Nephron progenitor cell (in vitro differentiated cells): ENCODE results near the gene EYA2.
"Not testable (repeated sequence)": the region's sequence is repeated elsewhere in the genome, so short reads cannot be mapped to it uniquely, and the experiment has no call there.

ENCODE experiments used
- DNase-seq: peaks from one replicate; pipeline ENCODE4 v3.0.0; 2021
- H3K27ac Mint-ChIP-seq: 2 replicates; pipeline ENCODE4 v1.8.0; 2021; ENCODE audit warnings: mild to moderate bottlenecking, moderate library complexity, mixed read lengths
- H3K27me3 Mint-ChIP-seq: 2 replicates; pipeline ENCODE4 v1.8.0; 2021; ENCODE audit warnings: mild to moderate bottlenecking, low read depth, mixed read lengths; ENCODE audit not compliant: poor library complexity
- H3K36me3 Mint-ChIP-seq: 2 replicates; pipeline ENCODE4 v1.8.0; 2021; ENCODE audit warnings: low read depth, mixed read lengths
- H3K4me1 Mint-ChIP-seq: 2 replicates; pipeline ENCODE4 v1.8.0; 2021; ENCODE audit warnings: mixed read lengths
- H3K4me3 Mint-ChIP-seq: 2 replicates; pipeline ENCODE4 v1.8.0; 2021; ENCODE audit warnings: mild to moderate bottlenecking, moderate library complexity, mixed read lengths
- H3K9me3 Mint-ChIP-seq: 2 replicates; pipeline ENCODE4 v1.8.0; 2021; ENCODE audit warnings: mild to moderate bottlenecking, moderate library complexity, mixed read lengths
- TF ChIP-seq, protein P1 (sequence below): fragments of 200-600 bp; sonication (generic); IDR thresholded peaks from 2 replicates; pipeline ENCODE4 v1.5.0; 2021; ENCODE audit warnings: antibody characterized with exemption

Gene EYA2

DNA sequence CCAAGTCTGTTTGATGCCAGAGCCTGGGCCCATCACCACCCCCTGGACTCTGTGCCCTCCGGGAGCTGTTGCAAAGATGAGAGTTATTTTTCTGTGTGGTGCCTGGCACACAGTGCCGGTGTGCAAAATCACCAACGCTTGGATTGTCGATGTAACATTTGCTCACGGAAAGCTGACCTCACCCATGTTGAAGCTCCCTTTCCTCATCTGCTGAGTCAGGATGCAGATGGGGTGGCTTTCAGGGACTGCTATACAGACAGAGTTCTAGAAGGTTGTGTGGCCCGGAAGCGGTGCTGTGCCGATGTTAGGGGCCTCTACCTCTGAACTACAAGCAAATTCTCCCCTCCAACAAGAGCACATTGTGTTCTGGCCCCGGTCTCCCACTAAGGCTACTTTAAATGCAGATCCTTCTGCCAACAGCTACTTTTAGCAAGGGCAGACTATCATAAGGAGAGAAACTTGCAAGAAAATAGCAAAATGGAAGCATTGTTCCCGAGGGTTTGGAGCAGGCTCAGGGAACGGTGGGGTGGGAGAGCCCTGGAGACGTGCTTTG, 34.0 kb downstream of the EYA2 start:
- Mint-ChIP-seq H3K4me3 (no peak overlapping the region), H3K4me1 (peaks cover 24% of the 10 kb centered on the region), H3K9me3 (no peaks in the 10 kb centered on the region), H3K27me3 (peaks cover 13% of the 10 kb centered on the region), H3K36me3 (no peaks in the 10 kb centered on the region), H3K27ac (no peak overlapping the region)
- TF ChIP-seq, protein P1, sequence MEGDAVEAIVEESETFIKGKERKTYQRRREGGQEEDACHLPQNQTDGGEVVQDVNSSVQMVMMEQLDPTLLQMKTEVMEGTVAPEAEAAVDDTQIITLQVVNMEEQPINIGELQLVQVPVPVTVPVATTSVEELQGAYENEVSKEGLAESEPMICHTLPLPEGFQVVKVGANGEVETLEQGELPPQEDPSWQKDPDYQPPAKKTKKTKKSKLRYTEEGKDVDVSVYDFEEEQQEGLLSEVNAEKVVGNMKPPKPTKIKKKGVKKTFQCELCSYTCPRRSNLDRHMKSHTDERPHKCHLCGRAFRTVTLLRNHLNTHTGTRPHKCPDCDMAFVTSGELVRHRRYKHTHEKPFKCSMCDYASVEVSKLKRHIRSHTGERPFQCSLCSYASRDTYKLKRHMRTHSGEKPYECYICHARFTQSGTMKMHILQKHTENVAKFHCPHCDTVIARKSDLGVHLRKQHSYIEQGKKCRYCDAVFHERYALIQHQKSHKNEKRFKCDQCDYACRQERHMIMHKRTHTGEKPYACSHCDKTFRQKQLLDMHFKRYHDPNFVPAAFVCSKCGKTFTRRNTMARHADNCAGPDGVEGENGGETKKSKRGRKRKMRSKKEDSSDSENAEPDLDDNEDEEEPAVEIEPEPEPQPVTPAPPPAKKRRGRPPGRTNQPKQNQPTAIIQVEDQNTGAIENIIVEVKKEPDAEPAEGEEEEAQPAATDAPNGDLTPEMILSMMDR: no peak
- no peak for DNase-seq

DNA sequence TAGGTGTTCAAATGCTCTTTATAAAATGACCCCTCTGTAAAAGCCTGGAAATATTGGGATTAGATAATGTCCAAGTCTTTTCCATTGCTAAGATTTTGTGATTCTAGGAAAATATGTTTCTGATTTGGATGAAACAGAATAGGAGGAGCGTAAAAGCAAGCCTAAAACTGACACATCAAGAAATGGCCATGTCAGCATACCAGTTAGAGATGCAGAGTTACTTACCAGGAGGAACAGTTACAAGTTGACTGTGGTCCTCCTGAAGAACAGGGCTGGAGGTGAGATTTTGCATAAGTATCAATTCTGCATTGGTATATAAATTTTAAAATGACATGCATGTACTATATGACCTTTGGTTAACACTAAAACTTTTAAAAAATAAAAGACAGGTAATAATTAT, 35.3 kb downstream of the EYA2 start:
- H3K27ac Mint-ChIP-seq: no peak overlapping the region
- peaks cover 24% of the 10 kb centered on the region for H3K4me1 Mint-ChIP-seq
- H3K27me3 Mint-ChIP-seq: peaks cover 13% of the 10 kb centered on the region
- no peaks in the 10 kb centered on the region for H3K36me3 Mint-ChIP-seq
- no peak overlapping the region for H3K4me3 Mint-ChIP-seq
- H3K9me3 Mint-ChIP-seq: no peaks in the 10 kb centered on the region
- DNase-seq: no peak
- TF ChIP-seq, protein P1: no peak

DNA sequence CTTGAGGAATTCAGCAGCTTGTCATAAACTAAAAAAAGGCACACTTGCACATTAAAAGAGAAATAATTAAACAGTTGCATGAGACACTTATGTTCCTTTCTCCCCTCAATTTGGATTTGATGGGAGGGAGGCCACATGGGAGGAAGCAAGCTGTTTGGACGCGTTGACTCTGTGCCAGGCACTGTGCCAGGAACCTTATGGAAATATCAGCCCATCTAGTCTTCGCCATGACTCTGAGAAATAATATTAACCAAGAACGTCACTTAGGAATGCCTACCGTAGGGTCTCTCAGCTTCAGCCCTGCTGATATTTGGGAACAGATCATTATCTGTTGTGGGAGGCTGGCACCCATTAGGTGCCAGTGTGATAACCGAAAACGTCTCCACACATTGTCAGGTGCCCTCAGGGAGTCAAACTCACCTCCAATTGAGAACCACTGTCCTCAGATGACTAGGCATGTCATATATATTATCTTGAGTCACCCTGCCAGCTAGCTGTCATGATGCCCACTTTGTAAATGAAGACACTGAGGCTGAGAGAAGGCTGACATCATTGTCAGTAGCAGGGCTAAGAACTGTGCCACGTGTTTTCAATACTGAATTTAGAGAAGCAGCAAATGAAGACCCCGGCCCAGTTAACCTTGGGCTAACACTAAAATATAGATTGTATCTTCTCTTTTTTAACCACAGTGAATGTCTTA, 36.1 kb downstream of the EYA2 start:
- peaks cover 13% of the 10 kb centered on the region for H3K27me3 Mint-ChIP-seq
- H3K27ac Mint-ChIP-seq: peak overlapping the region; percentile 50
- H3K36me3 Mint-ChIP-seq: no peaks in the 10 kb centered on the region
- no peak for DNase-seq
- H3K4me3 Mint-ChIP-seq: no peak overlapping the region
- TF ChIP-seq, protein P1: no peak
- H3K9me3 Mint-ChIP-seq: no peaks in the 10 kb centered on the region
- H3K4me1 Mint-ChIP-seq: peaks cover 24% of the 10 kb centered on the region

DNA sequence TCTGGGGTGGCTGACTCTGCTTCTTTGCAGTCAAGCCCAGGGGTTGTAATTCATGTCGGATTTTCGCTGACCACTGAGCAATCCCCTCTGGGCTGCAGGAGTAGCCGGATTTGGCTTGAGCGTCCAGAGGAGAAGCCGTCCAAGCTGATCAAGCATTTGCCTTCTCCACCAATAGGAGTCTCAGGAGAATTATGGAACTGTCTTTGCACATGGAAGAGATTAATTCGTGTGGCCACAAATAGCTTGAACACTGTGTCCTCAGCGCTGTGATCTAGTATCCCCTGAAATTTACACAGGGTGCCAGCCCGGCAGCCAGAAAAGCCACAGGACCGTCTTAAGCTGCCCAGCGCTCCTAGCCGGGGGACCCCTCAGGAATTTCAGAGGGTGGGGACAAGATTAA, 37.1 kb downstream of the EYA2 start:
- no peak for DNase-seq
- no peaks in the 10 kb centered on the region for H3K36me3 Mint-ChIP-seq
- H3K9me3 Mint-ChIP-seq: no peaks in the 10 kb centered on the region
- TF ChIP-seq, protein P1: no peak
- H3K27ac Mint-ChIP-seq: peak overlapping the region; percentile 18
- H3K4me3 Mint-ChIP-seq: no peak overlapping the region
- peaks cover 15% of the 10 kb centered on the region for H3K27me3 Mint-ChIP-seq
- H3K4me1 Mint-ChIP-seq: peaks cover 28% of the 10 kb centered on the region

DNA sequence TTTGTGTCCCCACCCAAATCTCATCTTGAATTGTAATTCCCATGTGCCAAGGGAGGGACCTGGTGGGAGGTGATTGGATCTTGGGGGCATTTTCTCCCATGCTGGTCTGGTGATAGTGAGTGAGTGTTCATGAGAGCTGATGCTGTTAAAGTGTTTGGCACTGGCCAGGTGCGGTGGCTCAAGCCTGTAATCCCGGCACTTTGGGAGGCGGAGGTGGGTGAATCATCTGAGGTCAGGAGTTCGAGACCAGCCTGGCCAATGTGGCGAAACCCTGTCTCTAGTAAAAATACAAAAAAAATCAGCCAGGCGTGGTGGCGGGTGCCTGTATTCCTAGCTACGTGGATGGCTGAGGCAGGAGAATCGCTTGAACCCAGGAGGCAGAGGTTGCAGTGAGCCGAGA, 37.8 kb downstream of the EYA2 start:
- Mint-ChIP-seq H3K4me1 (peaks cover 35% of the 10 kb centered on the region), H3K27me3 (peaks cover 13% of the 10 kb centered on the region), H3K27ac (peak overlapping the region; percentile 28)
- DNase-seq, H3K4me3 Mint-ChIP-seq, H3K36me3 Mint-ChIP-seq, H3K9me3 Mint-ChIP-seq: not testable (repeated sequence)

DNA sequence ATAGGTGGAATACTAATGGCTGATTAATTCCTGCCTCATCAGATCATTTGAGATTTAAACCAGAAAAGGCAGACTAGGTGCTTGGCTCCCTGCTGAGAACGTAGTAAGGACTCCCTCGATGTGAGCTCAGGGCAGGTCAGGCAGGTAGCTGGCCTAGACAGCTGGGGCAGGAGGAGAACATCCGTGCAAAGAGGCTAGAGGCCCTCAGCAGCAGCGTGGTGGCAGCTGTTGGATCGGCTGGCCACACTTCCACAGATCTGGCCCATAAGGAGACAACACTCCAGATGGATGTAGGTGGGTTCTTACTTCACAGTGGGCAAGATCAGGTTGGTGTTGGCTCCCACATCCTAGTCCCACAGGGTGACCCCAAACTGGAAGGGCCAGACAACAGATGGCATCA, 38.5 kb downstream of the EYA2 start:
- TF ChIP-seq, protein P1: no peak
- Mint-ChIP-seq H3K9me3 (no peaks in the 10 kb centered on the region), H3K36me3 (no peaks in the 10 kb centered on the region), H3K27me3 (peaks cover 12% of the 10 kb centered on the region), H3K4me3 (no peak overlapping the region), H3K4me1 (peaks cover 37% of the 10 kb centered on the region), H3K27ac (no peak overlapping the region)
- no peak for DNase-seq
